Activated CD4-positive, alpha-beta T cell treated with anti-CD3 and anti-CD28 coated beads, Interleukin-2, amount 10 ng/mL, durations not matched to agents 24 days and 14 days (primary cell): ENCODE results near the gene PLCG1. TPM values are rescaled to one million over a fixed set of nuclear protein-coding genes. Genes with fewer than 3 reads are reported as not detected.
A peak's percentile ranks its signal among the peaks of the same experiment; 100 is the strongest.

ENCODE experiments used
- DNase-seq: peaks from one replicate; pipeline ENCODE4 v3.0.0; 2022
- H3K27ac Mint-ChIP-seq: one replicate; pipeline ENCODE4 v1.8.0; 2022; ENCODE audit warnings: mild to moderate bottlenecking, mixed read lengths
- H3K27me3 Mint-ChIP-seq: one replicate; pipeline ENCODE4 v1.8.0; 2022; ENCODE audit warnings: mixed read lengths
- H3K36me3 Mint-ChIP-seq: one replicate; pipeline ENCODE4 v1.8.0; 2022; ENCODE audit warnings: low read depth, mild to moderate bottlenecking, mixed read lengths
- H3K4me1 Mint-ChIP-seq: one replicate; pipeline ENCODE4 v1.8.0; 2021; ENCODE audit warnings: mixed read lengths
- H3K4me3 Mint-ChIP-seq: one replicate; pipeline ENCODE4 v1.8.0; 2022; ENCODE audit warnings: mild to moderate bottlenecking, moderate library complexity, mixed read lengths
- H3K9me3 Mint-ChIP-seq: one replicate; pipeline ENCODE4 v1.8.0; 2021; ENCODE audit warnings: mixed read lengths
- intact Hi-C: fragments of 100-400 bp; cut with micrococcal nuclease; formaldehyde crosslinking; loops from one replicate; pipeline ENCODE4 v1.15.1; 2023
- total RNA-seq: library from RNA; stranded (reverse); gene quantifications from 2 replicates; pipeline ENCODE4 v1.2.3, GENCODE V29; 2022

Gene PLCG1
- total RNA-seq, 1 donor from 2014 or later, result 255 TPM

DNA sequence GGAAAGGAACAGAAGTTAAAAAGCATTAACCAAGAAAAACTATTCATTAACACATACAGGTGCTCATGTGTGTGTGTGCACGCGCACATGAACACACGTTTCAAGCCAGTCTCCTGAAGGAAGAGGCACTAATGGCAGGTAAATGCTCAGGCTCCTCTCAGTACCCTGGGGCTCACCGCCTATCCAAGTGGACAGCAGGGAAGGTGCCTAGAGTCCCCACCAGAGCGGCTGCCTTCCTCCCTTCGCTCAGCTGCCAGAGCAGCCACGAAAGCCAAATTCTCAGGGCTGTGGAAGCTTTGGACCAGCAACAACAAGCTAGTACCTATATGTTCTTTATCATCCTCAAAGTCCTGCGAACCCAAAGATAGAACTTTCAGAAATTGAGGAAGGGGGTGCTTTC lies 42.6 kb downstream of the PLCG1 start:
- H3K4me3 Mint-ChIP-seq, result no peak overlapping the region
- peak overlapping the region; percentile 36 for H3K27ac Mint-ChIP-seq
- DNase-seq, result no peak
- no peaks in the 10 kb centered on the region for H3K9me3 Mint-ChIP-seq
- H3K27me3 Mint-ChIP-seq, result no peaks in the 10 kb centered on the region
- intact Hi-C loops, result no loop called here
- H3K4me1 Mint-ChIP-seq, result peaks cover 8% of the 10 kb centered on the region
- peaks cover 37% of the 10 kb centered on the region for H3K36me3 Mint-ChIP-seq

GRCh38 chr20:41180599-41181333 lies 43.4 kb downstream of the PLCG1 start:
- H3K27me3 Mint-ChIP-seq, result no peaks in the 10 kb centered on the region
- H3K36me3 Mint-ChIP-seq, result peaks cover 34% of the 10 kb centered on the region
- no peaks in the 10 kb centered on the region for H3K9me3 Mint-ChIP-seq
- intact Hi-C loops, result no loop called here
- DNase-seq, result no peak
- H3K4me3 Mint-ChIP-seq, result no peak overlapping the region
- peaks cover 8% of the 10 kb centered on the region for H3K4me1 Mint-ChIP-seq
- peak overlapping the region; percentile 45 for H3K27ac Mint-ChIP-seq

DNA sequence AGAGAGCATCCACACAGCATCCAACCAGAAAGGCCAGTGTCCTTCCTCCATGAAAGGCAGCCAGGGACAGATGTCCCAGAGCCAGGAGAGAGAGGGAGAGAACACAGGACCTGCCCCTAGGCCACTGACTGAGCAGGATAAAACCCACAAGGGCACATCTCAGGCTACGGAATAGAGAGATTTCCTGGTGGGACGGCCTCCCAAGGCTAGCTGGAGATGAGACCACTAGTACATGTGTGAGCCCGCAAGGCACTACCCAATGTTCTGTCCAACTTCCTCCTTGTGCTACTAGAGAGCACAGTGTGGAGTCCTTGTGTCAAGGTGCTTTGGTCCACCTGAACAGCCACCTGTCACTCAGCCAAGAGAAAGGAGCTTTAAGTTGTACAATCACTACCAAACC lies 44.2 kb downstream of the PLCG1 start:
- DNase-seq, result no peak
- peaks cover 3% of the 10 kb centered on the region for H3K4me1 Mint-ChIP-seq

GRCh38 chr20:41182296-41183212 lies 45.2 kb downstream of the PLCG1 start:
- DNase-seq, result no peak
- Mint-ChIP-seq H3K4me3 (no peak overlapping the region), H3K9me3 (no peaks in the 10 kb centered on the region), H3K36me3 (peaks cover 20% of the 10 kb centered on the region), H3K4me1 (peaks cover 2% of the 10 kb centered on the region), H3K27ac (peak overlapping the region; percentile 55), H3K27me3 (no peaks in the 10 kb centered on the region)
- intact Hi-C loops, result no loop called here

More for the DNA sequence above, 44.2 kb downstream of the PLCG1 start:
- Mint-ChIP-seq H3K27me3 (no peaks in the 10 kb centered on the region), H3K27ac (no peak overlapping the region), H3K36me3 (peaks cover 27% of the 10 kb centered on the region), H3K4me3 (no peak overlapping the region), H3K9me3 (no peaks in the 10 kb centered on the region)
- intact Hi-C loops, result no loop called here

DNA sequence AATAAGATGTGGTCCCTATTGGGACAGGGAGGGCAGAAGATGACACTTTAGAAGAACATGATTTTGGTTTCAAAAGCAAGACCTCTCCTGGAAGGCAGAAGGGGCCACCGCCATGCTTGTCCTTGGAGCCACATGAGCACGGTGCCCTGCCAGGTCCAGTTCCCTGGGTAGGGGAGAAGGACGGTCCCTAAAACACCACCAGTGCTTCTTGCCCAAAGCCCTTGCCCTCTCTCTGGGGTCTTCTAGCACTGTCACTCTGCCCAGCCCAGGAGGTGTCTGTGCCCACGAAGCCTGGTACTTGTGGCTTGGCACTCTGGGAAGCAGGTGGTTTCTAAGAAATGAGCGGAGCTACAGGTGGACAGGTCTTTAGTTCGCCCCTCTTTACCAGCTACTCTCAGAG lies 46.0 kb downstream of the PLCG1 start:
- H3K9me3 Mint-ChIP-seq, result no peaks in the 10 kb centered on the region
- H3K27me3 Mint-ChIP-seq, result no peaks in the 10 kb centered on the region
- no peak for DNase-seq
- intact Hi-C loops, result no loop called here
- H3K27ac Mint-ChIP-seq, result no peak overlapping the region
- H3K4me1 Mint-ChIP-seq, result peaks cover 2% of the 10 kb centered on the region
- H3K4me3 Mint-ChIP-seq, result no peak overlapping the region
- H3K36me3 Mint-ChIP-seq, result peaks cover 12% of the 10 kb centered on the region

- H3K36me3 Mint-ChIP-seq, result peaks cover 11% of the 10 kb centered on the region
- H3K4me3 Mint-ChIP-seq, result no peak overlapping the region
- no peaks in the 10 kb centered on the region for H3K9me3 Mint-ChIP-seq
- H3K27ac Mint-ChIP-seq, result no peak overlapping the region
- no peak for DNase-seq
- no peaks in the 10 kb centered on the region for H3K27me3 Mint-ChIP-seq
- intact Hi-C loops, result no loop called here
- H3K4me1 Mint-ChIP-seq, result peaks cover 2% of the 10 kb centered on the region
These were observed 46.5 kb downstream of the PLCG1 start for GRCh38 chr20:41183831-41184230.

GRCh38 chr20:41185013-41185757 lies 47.8 kb downstream of the PLCG1 start:
- Mint-ChIP-seq H3K27me3 (no peaks in the 10 kb centered on the region), H3K4me3 (no peak overlapping the region), H3K27ac (no peak overlapping the region), H3K36me3 (peaks cover 7% of the 10 kb centered on the region), H3K4me1 (peaks cover 2% of the 10 kb centered on the region), H3K9me3 (no peaks in the 10 kb centered on the region)
- DNase-seq, result no peak
- intact Hi-C loops, result no loop called here

DNA sequence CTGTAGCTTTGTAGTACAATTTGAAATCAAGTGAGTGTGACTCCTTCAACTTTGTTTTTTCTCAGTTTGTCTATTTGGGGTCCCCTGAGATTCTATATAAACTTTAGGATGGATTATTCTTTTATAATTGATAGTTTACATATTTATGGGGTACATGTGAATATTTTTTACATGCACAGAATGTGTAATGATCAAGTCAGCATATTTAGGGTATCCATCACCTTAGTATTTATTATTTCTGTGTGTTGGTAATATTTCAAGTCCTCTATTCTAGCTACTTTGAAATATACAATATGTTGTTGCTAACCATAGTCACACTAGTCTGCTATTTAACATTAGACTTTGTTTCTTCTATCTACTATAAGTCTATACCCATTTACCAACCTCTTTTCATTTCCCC lies 50.3 kb downstream of the PLCG1 start:
- Mint-ChIP-seq H3K4me1 (no peaks in the 10 kb centered on the region), H3K4me3 (no peak overlapping the region), H3K9me3 (peaks cover 4% of the 10 kb centered on the region), H3K27me3 (no peaks in the 10 kb centered on the region), H3K27ac (no peak overlapping the region), H3K36me3 (peaks cover 13% of the 10 kb centered on the region)
- intact Hi-C loops, result no loop called here
- DNase-seq, result no peak

GRCh38 chr20:41191562-41192500 lies 54.5 kb downstream of the PLCG1 start:
- Mint-ChIP-seq H3K36me3 (peaks cover 28% of the 10 kb centered on the region), H3K4me1 (peaks cover 16% of the 10 kb centered on the region), H3K4me3 (no peak overlapping the region), H3K9me3 (peaks cover 12% of the 10 kb centered on the region), H3K27me3 (no peaks in the 10 kb centered on the region), H3K27ac (no peak overlapping the region)
- intact Hi-C loops, result no loop called here
- peak; percentile 46 for DNase-seq

DNA sequence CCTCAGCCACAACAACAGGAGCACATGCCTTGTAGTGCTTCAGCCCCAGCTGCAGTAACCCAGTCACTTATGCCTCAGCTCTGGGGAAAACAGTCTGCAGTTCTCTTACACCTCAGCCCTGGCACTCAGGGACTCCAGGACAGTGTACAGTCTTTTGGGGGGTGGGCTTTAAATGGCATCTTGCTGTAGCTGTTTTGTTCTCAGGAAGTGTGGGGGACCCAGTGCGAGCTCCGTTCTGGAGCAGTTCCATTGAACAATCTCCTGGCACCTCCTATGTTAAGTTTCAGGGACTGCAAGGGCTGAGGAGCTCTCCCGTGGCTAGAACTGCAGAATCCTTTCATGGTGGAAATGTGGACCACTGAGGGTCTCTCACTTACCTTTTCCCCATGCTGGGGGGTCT lies 55.2 kb downstream of the PLCG1 start:
- H3K27me3 Mint-ChIP-seq, result no peaks in the 10 kb centered on the region
- H3K36me3 Mint-ChIP-seq, result peaks cover 32% of the 10 kb centered on the region
- peaks cover 14% of the 10 kb centered on the region for H3K9me3 Mint-ChIP-seq

GRCh38 chr20:41196653-41197225 lies 59.4 kb downstream of the PLCG1 start:
- Mint-ChIP-seq H3K36me3 (peaks cover 34% of the 10 kb centered on the region), H3K9me3 (peaks cover 15% of the 10 kb centered on the region), H3K4me1 (peaks cover 16% of the 10 kb centered on the region), H3K27me3 (no peaks in the 10 kb centered on the region), H3K4me3 (no peak overlapping the region), H3K27ac (no peak overlapping the region)
- peak; percentile 53 for DNase-seq
- intact Hi-C loops, result no loop called here

More for the DNA sequence above, 55.2 kb downstream of the PLCG1 start:
- no peak for DNase-seq
- H3K4me3 Mint-ChIP-seq, result no peak overlapping the region
- intact Hi-C loops, result no loop called here
- H3K4me1 Mint-ChIP-seq, result peaks cover 16% of the 10 kb centered on the region
- H3K27ac Mint-ChIP-seq, result no peak overlapping the region

DNA sequence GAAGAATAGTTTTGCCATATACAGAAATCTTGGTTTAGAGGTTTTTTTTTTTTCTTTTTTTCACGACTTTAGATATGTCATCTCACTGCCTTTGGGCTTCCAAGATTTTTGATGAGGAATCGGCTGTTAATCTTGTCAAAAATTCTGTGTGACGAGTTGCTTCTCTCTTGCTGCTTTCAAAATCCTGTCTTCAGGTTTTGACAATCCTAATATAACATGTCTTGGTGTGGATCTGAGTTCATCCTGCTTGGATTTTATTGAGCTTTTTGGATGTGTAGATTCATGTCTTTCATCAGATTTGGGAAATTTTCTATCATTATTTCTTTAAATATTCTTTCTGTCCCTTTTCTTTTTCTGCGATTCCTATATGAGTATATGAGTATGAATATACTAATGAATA lies 61.1 kb downstream of the PLCG1 start:
- no peak overlapping the region for H3K4me3 Mint-ChIP-seq
- no peaks in the 10 kb centered on the region for H3K27me3 Mint-ChIP-seq
- H3K4me1 Mint-ChIP-seq, result peaks cover 16% of the 10 kb centered on the region
- DNase-seq, result peak; percentile 18
- no peak overlapping the region for H3K27ac Mint-ChIP-seq
- peaks cover 9% of the 10 kb centered on the region for H3K9me3 Mint-ChIP-seq
- H3K36me3 Mint-ChIP-seq, result peaks cover 28% of the 10 kb centered on the region
- intact Hi-C loops, result no loop called here
